ENCODE data around the gene CD37.

- no peak for TF ChIP-seq CTCF (conservative IDR thresholded peaks at IDR 0.05; ENCODE audit: low read depth, low read length)
- no peak for TF ChIP-seq EZH2 (IDR thresholded peaks at IDR 0.05; ENCODE audit: low read length, unreplicated experiment)
- no peak for TF ChIP-seq EZH2phosphoT487 (IDR thresholded peaks at IDR 0.05; ENCODE audit: borderline replicate concordance, low read length)
These were observed 36.0 kb downstream of the CD37 start for GRCh38 chr19:49371184-49371583.

Data from PC-3 (cell line).